HEK293T (cell line): ENCODE measurements around the gene HYDIN.
"Not testable (repeated sequence)": the region's sequence is repeated elsewhere in the genome, so short reads cannot be mapped to it uniquely, and the experiment has no call there.

Source experiments
- CTCF ChIA-PET: fragments of 350-600 bp; formaldehyde crosslinking; extraction: SDS; loops from one replicate; lab custom pipeline; 2021; ENCODE audit warnings: antibody characterized with exemption, inconsistent platforms; lab: Yijun Ruan, JAX
- POLR2A ChIA-PET: fragments of 350-600 bp; formaldehyde crosslinking; extraction: SDS; loops from one replicate; lab custom pipeline; 2020; ENCODE audit warnings: antibody characterized with exemption, inconsistent platforms; lab: Yijun Ruan, JAX
- DNase-seq: peaks from one replicate; pipeline ENCODE4 v3.0.0; 2012; ENCODE audit warnings: mixed read lengths; ENCODE audit errors: extremely low spot score

The HYDIN gene

GRCh38 chr16:70960169-70960568, 270.4 kb downstream of the HYDIN start:
- CTCF ChIA-PET, DNase-seq, POLR2A ChIA-PET: not testable (repeated sequence)

- POLR2A ChIA-PET, DNase-seq, CTCF ChIA-PET: not testable (repeated sequence)
These were observed 275.6 kb downstream of the HYDIN start for GRCh38 chr16:70954922-70955321.

GRCh38 chr16:70953824-70954223, 276.7 kb downstream of the HYDIN start:
- not testable (repeated sequence) for DNase-seq

GRCh38 chr16:70943551-70943950, 287.0 kb downstream of the HYDIN start:
- POLR2A ChIA-PET, DNase-seq, CTCF ChIA-PET: not testable (repeated sequence)

More at GRCh38 chr16:70953824-70954223, 276.7 kb downstream of the HYDIN start:
- POLR2A ChIA-PET, CTCF ChIA-PET: not testable (repeated sequence)

GRCh38 chr16:70939690-70940359, 290.7 kb downstream of the HYDIN start:
- POLR2A ChIA-PET, CTCF ChIA-PET, DNase-seq: not testable (repeated sequence)

- CTCF ChIA-PET, POLR2A ChIA-PET, DNase-seq: not testable (repeated sequence)
These were observed 293.6 kb downstream of the HYDIN start for GRCh38 chr16:70936781-70937525.

GRCh38 chr16:70935325-70935724, 295.2 kb downstream of the HYDIN start:
- POLR2A ChIA-PET, CTCF ChIA-PET, DNase-seq: not testable (repeated sequence)

- DNase-seq, POLR2A ChIA-PET, CTCF ChIA-PET: not testable (repeated sequence)
These were observed 296.8 kb downstream of the HYDIN start for GRCh38 chr16:70933746-70934145.

- DNase-seq, CTCF ChIA-PET: not testable (repeated sequence)
These were observed 299.8 kb downstream of the HYDIN start for GRCh38 chr16:70930757-70931156.

GRCh38 chr16:70922164-70922563, 308.4 kb downstream of the HYDIN start:
- CTCF ChIA-PET, DNase-seq, POLR2A ChIA-PET: not testable (repeated sequence)

More at GRCh38 chr16:70930757-70931156, 299.8 kb downstream of the HYDIN start:
- POLR2A ChIA-PET = not testable (repeated sequence)

GRCh38 chr16:70920661-70921060, 309.9 kb downstream of the HYDIN start:
- DNase-seq, CTCF ChIA-PET, POLR2A ChIA-PET: not testable (repeated sequence)

- CTCF ChIA-PET, DNase-seq, POLR2A ChIA-PET: not testable (repeated sequence)
These were observed 342.3 kb downstream of the HYDIN start for GRCh38 chr16:70888208-70888607.

- CTCF ChIA-PET, POLR2A ChIA-PET, DNase-seq: not testable (repeated sequence)
These were observed 345.9 kb downstream of the HYDIN start for GRCh38 chr16:70884652-70885051.

- DNase-seq, CTCF ChIA-PET, POLR2A ChIA-PET: not testable (repeated sequence)
These were observed 348.2 kb downstream of the HYDIN start for GRCh38 chr16:70882311-70882710.

- POLR2A ChIA-PET, DNase-seq, CTCF ChIA-PET: not testable (repeated sequence)
These were observed 352.6 kb downstream of the HYDIN start for GRCh38 chr16:70877895-70878294.

GRCh38 chr16:70876442-70876841, 354.1 kb downstream of the HYDIN start:
- CTCF ChIA-PET, DNase-seq, POLR2A ChIA-PET: not testable (repeated sequence)

- POLR2A ChIA-PET, CTCF ChIA-PET: not testable (repeated sequence)
These were observed 365.8 kb downstream of the HYDIN start for GRCh38 chr16:70864698-70865097.

GRCh38 chr16:70861996-70862395, 368.5 kb downstream of the HYDIN start:
- DNase-seq, CTCF ChIA-PET, POLR2A ChIA-PET: not testable (repeated sequence)

More at GRCh38 chr16:70864698-70865097, 365.8 kb downstream of the HYDIN start:
- not testable (repeated sequence) for DNase-seq

- DNase-seq, POLR2A ChIA-PET, CTCF ChIA-PET: not testable (repeated sequence)
These were observed 379.2 kb downstream of the HYDIN start for GRCh38 chr16:70851299-70851698.
